ENCODE measurements around the gene PARD6B.
"Not testable (repeated sequence)": the region's sequence is repeated elsewhere in the genome, so short reads cannot be mapped to it uniquely, and the experiment has no call there.

Gene PARD6B

GRCh38 chr20:50703651-50704438 is 27.5 kb upstream of the PARD6B start:
- not testable (repeated sequence) for DNase-seq

GRCh38 chr20:50704514-50704913 is 26.9 kb upstream of the PARD6B start:
- DNase-seq = no peak

GRCh38 chr20:50704971-50705370 is 26.4 kb upstream of the PARD6B start:
- no peak for DNase-seq

GRCh38 chr20:50708845-50709635 is 22.3 kb upstream of the PARD6B start:
- DNase-seq = no peak

GRCh38 chr20:50709636-50709973 is 21.8 kb upstream of the PARD6B start:
- DNase-seq = no peak

- no peak for DNase-seq
Observed at GRCh38 chr20:50710492-50711063, 20.8 kb upstream of the PARD6B start.

- DNase-seq = no peak
Observed at GRCh38 chr20:50711113-50711825, 20.1 kb upstream of the PARD6B start.

GRCh38 chr20:50712771-50713656 is 18.4 kb upstream of the PARD6B start:
- no peak for DNase-seq

GRCh38 chr20:50713657-50714101 is 17.7 kb upstream of the PARD6B start:
- DNase-seq = no peak

GRCh38 chr20:50714426-50714825 is 17.0 kb upstream of the PARD6B start:
- DNase-seq = not testable (repeated sequence)

GRCh38 chr20:50715694-50716093 is 15.7 kb upstream of the PARD6B start:
- DNase-seq = no peak

GRCh38 chr20:50716518-50716917 is 14.9 kb upstream of the PARD6B start:
- DNase-seq = no peak

- no peak for DNase-seq
Observed at GRCh38 chr20:50717312-50717711, 14.1 kb upstream of the PARD6B start.

GRCh38 chr20:50717974-50718761 is 13.2 kb upstream of the PARD6B start:
- no peak for DNase-seq

GRCh38 chr20:50719328-50719727 is 12.1 kb upstream of the PARD6B start:
- DNase-seq = no peak

GRCh38 chr20:50720026-50720425 is 11.4 kb upstream of the PARD6B start:
- no peak for DNase-seq

GRCh38 chr20:50720582-50720981 is 10.8 kb upstream of the PARD6B start:
- no peak for DNase-seq

GRCh38 chr20:50721881-50722281 is 9.5 kb upstream of the PARD6B start:
- no peak for DNase-seq

- DNase-seq = no peak
Observed at GRCh38 chr20:50722424-50723155, 8.8 kb upstream of the PARD6B start.

- no peak for DNase-seq
Observed at GRCh38 chr20:50723672-50724071, 7.7 kb upstream of the PARD6B start.

Data from activated naive CD4-positive, alpha-beta T cell (primary cell).